ENCODE data around the gene FHAD1.

DNA sequence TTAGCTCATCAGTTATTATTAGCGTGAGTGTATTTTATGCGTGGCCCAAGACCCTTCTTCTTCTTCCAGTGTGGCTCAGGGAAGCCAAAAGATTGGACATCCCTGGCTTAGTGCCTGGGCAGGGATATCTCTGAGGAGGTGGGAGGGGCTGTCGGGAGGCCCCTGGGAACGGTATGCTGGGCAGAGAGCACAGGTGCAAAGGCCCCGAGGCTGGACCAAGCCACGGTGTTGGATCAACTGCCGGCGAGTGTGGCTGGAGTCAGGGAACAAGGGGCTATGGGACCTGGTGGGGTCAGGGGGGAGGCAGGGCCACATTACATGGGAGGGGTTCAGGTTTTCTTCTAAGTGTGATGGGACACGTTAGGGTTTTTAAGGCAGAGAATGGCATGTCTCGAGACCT, 62.7 kb downstream of the FHAD1 start:
- TF ChIP-seq, protein P1, sequence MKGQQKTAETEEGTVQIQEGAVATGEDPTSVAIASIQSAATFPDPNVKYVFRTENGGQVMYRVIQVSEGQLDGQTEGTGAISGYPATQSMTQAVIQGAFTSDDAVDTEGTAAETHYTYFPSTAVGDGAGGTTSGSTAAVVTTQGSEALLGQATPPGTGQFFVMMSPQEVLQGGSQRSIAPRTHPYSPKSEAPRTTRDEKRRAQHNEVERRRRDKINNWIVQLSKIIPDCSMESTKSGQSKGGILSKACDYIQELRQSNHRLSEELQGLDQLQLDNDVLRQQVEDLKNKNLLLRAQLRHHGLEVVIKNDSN (IDR thresholded peaks at IDR 0.05; ENCODE audit: borderline replicate concordance, extremely low read length, insufficient read depth, low read depth, low read length), result no peak
- TF ChIP-seq EZH2 (IDR thresholded peaks at IDR 0.05; ENCODE audit: borderline replicate concordance, control insufficient read depth, low read depth, low read length), result no peak
- TF ChIP-seq, protein P2, sequence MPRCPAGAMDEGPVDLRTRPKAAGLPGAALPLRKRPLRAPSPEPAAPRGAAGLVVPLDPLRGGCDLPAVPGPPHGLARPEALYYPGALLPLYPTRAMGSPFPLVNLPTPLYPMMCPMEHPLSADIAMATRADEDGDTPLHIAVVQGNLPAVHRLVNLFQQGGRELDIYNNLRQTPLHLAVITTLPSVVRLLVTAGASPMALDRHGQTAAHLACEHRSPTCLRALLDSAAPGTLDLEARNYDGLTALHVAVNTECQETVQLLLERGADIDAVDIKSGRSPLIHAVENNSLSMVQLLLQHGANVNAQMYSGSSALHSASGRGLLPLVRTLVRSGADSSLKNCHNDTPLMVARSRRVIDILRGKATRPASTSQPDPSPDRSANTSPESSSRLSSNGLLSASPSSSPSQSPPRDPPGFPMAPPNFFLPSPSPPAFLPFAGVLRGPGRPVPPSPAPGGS (IDR thresholded peaks at IDR 0.05; ENCODE audit: borderline replicate concordance, insufficient read depth, low read depth, low read length, poor library complexity, severe bottlenecking), result no peak
- no peak for TF ChIP-seq ESRRA (IDR thresholded peaks at IDR 0.05; ENCODE audit: low read length)
- TF ChIP-seq, protein P3, sequence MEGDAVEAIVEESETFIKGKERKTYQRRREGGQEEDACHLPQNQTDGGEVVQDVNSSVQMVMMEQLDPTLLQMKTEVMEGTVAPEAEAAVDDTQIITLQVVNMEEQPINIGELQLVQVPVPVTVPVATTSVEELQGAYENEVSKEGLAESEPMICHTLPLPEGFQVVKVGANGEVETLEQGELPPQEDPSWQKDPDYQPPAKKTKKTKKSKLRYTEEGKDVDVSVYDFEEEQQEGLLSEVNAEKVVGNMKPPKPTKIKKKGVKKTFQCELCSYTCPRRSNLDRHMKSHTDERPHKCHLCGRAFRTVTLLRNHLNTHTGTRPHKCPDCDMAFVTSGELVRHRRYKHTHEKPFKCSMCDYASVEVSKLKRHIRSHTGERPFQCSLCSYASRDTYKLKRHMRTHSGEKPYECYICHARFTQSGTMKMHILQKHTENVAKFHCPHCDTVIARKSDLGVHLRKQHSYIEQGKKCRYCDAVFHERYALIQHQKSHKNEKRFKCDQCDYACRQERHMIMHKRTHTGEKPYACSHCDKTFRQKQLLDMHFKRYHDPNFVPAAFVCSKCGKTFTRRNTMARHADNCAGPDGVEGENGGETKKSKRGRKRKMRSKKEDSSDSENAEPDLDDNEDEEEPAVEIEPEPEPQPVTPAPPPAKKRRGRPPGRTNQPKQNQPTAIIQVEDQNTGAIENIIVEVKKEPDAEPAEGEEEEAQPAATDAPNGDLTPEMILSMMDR (IDR thresholded peaks at IDR 0.05 in 2 of 3, conservative IDR thresholded peaks at IDR 0.05 in 1 of 3; ENCODE audit: control insufficient read depth in 2 of 3, extremely low read depth in 1 of 3, insufficient read depth in 1 of 3, low read depth in 3 of 3, low read length in 3 of 3), result no peak
- no peak for TF ChIP-seq CEBPB (IDR thresholded peaks at IDR 0.05; ENCODE audit: borderline replicate concordance in 1 of 2, low read depth in 2 of 2, low read length in 2 of 2)
- TF ChIP-seq, protein P4, sequence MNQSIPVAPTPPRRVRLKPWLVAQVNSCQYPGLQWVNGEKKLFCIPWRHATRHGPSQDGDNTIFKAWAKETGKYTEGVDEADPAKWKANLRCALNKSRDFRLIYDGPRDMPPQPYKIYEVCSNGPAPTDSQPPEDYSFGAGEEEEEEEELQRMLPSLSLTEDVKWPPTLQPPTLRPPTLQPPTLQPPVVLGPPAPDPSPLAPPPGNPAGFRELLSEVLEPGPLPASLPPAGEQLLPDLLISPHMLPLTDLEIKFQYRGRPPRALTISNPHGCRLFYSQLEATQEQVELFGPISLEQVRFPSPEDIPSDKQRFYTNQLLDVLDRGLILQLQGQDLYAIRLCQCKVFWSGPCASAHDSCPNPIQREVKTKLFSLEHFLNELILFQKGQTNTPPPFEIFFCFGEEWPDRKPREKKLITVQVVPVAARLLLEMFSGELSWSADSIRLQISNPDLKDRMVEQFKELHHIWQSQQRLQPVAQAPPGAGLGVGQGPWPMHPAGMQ (IDR thresholded peaks at IDR 0.05; ENCODE audit: borderline replicate concordance), result no peak
- TF ChIP-seq NBN (IDR thresholded peaks at IDR 0.05), result no peak
- no peak for TF ChIP-seq ZNF274 (IDR thresholded peaks at IDR 0.05; ENCODE audit: insufficient read depth, insufficient read length)
- TF ChIP-seq POLR2A (IDR thresholded peaks at IDR 0.05; ENCODE audit: low read depth, low read length), result no peak
